Left ventricle myocardium superior (tissue), 1 donor: ENCODE measurements around the gene GEMIN7. TPM values are rescaled to one million over a fixed set of nuclear protein-coding genes. Genes with fewer than 3 reads are reported as not detected.
A peak's percentile ranks its signal among the peaks of the same experiment; 100 is the strongest.
"Not testable (repeated sequence)": the region's sequence is repeated elsewhere in the genome, so short reads cannot be mapped to it uniquely, and the experiment has no call there.

Experiments
- ATAC-seq: fragments of 200-7000 bp; cut with Tn5 transposase; one replicate; pipeline ENCODE4 v1.9.1; 2020; ENCODE audit warnings: mild to moderate bottlenecking, moderate library complexity
- DNase-seq: peaks from one replicate; pipeline ENCODE4 v3.0.0-alpha.2; 2020
- intact Hi-C: fragments of 100-400 bp; cut with micrococcal nuclease; formaldehyde crosslinking; loops from one replicate; pipeline ENCODE4 v1.11.0; 2022
- total RNA-seq: library from RNA; stranded (reverse); fragmentation: NEBNext Ultra II Directional; extraction: Animal tissue kit (Norgen Biotek cat#: 25700); gene quantifications from one replicate; pipeline ENCODE4 v1.2.1, GENCODE V29; 2021
- donor health status: DM: no; HTN: yes; CAD: no; lungs with severe emphysema.

GEMIN7 gene
- total RNA-seq, 1 donor from 2014 or later: 14.4 TPM

DNA sequence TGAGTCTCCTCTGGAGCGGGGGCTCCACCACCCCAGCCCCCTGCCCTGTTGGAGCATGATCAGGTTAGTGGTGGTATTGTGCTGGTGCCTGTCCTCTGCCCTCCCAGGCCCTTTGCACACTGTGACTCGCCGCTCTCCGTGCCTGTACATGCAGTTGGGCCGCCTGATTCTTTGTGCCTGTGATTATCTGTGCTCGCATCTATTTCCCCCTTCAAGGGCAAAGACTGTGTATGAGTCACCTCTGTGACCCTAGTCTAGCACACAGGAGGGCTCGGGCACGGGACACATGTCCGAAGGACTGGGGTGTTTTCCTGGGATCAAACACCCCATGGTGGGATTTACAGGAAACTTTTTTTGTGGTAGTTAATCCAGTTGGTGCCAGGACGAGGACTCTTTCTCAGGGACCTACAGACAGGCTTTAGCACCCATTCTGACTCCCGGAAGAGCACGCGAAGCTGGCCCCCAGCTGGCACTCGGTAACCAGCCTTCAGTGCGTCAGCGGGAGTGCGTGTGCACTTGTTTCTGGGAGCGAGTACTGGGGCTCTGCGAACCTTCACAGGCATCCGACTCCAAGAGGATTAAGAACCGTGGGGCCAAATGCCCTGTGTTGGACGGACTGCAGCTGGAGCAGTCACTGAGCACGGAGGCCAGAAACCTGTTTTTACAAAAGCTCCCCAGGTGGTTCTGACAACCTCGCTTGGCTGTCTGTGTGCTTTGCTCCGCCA lies 20.6 kb downstream of the GEMIN7 start:
- intact Hi-C loops: no loop called here
- DNase-seq: no peak
- ATAC-seq: no peak

GRCh38 chr19:45100201-45100600 lies 21.1 kb downstream of the GEMIN7 start:
- intact Hi-C loops: no loop called here
- ATAC-seq: no peak

DNA sequence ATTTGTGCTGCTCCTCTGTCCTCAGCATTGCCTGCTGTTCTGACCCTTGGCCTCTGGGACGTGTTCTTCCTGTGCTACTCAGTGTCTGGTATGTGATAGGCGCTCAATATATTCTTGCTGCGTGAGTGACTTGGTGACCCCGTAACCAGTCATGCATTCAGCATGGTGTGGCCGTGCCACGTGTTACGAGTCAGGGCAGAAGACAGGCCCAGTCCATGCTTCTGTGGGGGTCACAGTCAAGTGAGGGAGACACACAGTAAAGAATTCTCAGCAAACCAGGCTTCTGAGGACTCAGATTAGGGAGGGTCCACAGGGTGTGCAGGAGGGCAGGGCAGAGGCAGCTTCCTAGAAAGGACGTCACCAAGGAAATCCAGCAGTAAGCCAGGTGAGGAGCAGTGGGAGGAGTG lies 21.8 kb downstream of the GEMIN7 start:
- intact Hi-C loops: no loop called here
- DNase-seq (no peak), ATAC-seq (no peak)

More at GRCh38 chr19:45100201-45100600, 21.1 kb downstream of the GEMIN7 start:
- DNase-seq: no peak

DNA sequence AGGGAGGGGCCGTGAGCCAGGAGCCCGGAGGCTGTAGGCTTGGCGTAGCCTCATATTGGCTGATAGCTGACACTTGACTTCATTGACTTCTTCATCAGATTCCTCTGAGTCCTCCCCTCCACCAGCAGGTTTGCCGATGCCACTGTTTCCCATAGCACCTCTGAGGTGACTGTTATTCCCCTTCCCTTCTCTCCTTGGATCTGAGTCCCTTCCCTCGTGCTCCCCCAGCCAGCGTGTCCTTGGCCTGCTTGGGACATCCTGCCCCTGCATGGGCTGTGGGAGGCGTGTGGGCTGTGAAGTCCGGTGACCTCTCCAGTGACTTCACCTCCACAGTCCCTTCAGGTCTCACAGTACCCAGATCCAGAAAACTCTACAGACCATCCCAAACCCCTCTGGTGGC lies 22.7 kb downstream of the GEMIN7 start:
- intact Hi-C loops: no loop called here
- DNase-seq (no peak), ATAC-seq (no peak)

- no peak for DNase-seq
- intact Hi-C loops: no loop called here
- no peak for ATAC-seq
Observed at GRCh38 chr19:45102481-45102880, 23.4 kb downstream of the GEMIN7 start.

DNA sequence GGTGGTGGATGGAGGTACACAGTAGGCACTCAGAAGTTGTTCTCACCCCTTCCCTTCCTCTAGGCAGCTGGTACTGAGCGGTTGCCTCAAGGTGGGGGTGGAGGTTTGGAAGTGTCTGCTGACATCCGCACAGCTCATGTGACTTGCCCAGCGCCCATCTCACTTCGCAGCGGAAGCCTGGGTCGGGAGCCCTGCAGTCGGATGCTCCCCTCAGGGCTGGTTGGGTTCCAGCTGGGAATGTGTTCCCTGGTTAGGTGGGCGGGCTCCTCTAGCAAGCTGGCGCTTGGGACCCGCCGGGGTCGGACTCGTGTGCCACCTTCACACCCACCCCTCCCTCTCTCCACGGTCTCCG lies 24.1 kb downstream of the GEMIN7 start:
- intact Hi-C loops: no loop called here
- ATAC-seq (peak; percentile 47), DNase-seq (peak; percentile 45)

DNA sequence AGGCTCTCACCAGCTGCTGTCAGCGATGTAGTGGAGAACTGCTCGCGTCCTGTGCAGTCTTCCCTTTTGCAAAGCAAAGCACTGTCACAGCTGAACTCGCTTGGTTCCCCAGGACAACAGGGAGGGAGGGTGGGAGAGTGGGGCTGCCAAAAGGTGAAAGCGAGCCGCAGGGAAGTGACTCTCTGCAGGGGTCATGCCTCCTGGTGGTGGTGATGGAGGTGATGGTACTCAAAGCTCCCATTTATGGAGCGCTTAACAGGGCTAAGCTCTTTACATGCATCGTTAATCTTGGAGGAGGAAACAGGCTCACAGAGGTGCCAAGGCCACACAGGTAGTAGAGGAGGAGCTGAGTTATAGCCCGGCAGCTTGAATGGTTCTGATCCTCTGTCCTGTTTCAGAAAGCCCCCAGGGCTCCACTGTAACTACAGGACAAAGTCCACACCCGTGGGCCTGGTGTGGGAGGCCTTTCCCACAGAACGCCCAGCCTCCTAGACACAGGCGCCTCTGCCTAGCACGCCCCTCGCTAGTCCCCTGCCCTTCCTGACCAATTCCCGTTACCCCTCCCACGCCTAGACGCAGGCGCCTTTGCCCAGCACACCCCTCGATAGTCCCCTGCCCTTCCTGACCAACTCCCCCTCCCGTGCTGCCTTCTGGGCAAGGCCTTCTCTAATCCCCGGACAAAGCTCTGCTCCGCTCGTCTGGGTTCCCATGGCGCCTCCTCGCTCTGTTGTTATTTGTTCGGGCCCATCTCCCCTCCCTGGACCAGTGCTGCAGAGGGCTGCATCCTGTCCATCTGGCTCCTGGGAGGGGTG lies 24.7 kb downstream of the GEMIN7 start:
- intact Hi-C loops: no loop called here
- no peak for DNase-seq
- peak; percentile 52 for ATAC-seq

DNA sequence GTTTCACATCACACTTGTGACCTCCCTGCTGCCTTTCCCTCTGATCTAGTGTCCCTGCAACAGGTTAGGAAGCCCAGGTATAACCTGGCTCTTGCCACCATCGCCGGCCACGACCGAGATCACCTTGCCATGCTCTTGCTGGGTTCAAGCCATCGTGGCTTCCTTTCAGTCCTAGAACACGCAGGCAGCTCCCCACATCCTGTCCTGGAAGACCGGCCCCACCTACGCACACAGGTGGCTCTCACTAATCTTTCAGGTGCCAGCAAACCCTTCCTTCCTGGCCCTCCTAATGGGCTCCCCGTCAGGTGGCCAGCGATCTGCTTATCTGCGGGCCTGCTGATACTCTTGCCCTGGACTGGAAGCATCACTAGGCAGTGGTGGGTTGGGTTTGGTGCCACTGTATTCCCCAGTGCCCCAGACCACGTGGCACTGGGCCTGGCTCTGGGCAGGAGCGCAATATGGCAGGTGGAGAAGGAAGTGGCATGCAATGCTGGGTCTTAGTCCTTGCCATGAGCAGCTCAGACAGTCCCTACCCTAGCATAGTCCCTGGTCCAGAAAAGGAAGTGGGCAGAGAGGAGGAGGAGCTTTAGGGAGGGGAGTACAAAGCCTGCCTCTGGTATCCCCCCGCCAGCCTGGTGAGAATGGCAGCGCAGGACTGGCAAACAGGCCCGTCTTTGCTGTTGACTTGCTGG lies 25.7 kb downstream of the GEMIN7 start:
- intact Hi-C loops: no loop called here
- ATAC-seq: no peak
- DNase-seq: no peak

DNA sequence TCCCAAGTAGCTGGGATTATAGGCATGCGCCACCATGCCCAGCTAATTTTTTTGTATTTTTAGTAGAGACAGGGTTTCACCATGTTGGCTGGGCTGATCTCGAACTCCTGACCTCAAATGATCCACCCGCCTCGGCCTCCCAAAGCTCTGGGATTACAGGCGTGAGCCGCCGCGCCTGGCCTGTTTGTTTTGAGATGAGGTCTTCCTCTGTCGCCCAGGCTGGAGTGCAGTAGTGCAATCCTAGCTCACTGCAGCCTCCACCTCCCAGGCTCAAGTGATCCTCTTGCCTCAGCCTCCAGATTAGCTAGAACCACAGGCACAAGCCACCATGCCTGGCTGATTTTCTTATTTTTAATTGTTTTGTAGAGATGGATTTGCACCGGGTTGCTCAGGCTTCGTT lies 27.3 kb downstream of the GEMIN7 start:
- ATAC-seq, intact Hi-C loops, DNase-seq: not testable (repeated sequence)

- intact Hi-C loops: no loop called here
- ATAC-seq: no peak
Observed at GRCh38 chr19:45107621-45108150, 28.6 kb downstream of the GEMIN7 start.

DNA sequence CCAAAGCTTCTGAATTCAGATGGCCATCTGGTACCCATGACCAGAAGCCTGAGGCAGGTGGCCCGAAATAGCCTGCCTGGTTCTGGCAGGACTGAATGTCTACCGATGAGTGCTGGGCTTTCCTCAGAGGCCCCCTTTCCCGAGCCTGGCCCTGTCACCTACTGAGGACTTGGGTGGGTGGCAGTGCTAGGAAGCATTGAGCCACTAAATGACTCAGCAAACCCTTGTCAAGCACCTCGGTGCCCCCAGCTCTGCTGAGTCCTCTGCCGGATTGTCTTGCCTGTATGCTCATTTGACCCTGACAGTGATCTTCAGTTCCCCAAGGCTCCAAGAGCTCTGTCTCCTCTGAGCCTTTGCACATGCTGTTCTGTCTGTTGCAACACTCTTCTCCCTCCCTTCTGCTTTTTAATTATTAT lies 31.8 kb downstream of the GEMIN7 start:
- intact Hi-C loops: no loop called here
- ATAC-seq: peak; percentile 38
- no peak for DNase-seq

More at GRCh38 chr19:45107621-45108150, 28.6 kb downstream of the GEMIN7 start:
- DNase-seq: no peak

DNA sequence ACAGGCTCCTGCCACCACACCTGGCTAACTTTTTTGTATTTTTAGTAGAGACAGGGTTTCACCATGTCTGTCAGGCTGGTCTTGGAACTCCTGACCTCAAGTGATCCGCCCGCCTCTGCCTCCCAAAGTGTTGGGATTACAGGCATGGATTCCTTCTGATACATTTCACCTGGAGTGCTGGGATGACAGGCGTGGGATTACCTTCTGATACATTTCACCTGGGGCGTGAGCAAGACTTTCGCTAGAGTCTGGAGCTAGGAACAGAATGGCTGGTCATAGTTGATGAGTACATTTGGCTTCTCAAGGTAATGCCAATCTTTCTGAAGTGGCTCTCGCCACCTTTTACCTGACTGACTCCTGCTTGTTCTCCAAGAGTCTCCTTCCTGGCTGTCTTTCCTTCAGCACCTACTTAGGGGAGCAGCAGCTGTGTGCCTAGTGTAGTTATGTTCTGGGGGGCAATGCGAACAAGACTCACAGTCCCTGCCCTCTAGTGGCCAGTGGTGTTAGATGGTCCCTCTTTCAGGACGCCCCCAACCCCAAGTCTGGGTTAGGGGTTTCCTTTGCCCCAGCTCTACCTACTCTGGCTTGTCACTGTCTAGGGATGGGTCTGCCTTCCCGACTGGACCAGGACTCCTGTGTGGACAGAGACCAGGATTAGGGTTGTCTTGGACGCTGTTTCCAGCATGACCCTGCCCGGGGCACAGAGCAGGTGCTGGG lies 33.2 kb downstream of the GEMIN7 start:
- ATAC-seq (no peak), DNase-seq (no peak)
- intact Hi-C loops: no loop called here

DNA sequence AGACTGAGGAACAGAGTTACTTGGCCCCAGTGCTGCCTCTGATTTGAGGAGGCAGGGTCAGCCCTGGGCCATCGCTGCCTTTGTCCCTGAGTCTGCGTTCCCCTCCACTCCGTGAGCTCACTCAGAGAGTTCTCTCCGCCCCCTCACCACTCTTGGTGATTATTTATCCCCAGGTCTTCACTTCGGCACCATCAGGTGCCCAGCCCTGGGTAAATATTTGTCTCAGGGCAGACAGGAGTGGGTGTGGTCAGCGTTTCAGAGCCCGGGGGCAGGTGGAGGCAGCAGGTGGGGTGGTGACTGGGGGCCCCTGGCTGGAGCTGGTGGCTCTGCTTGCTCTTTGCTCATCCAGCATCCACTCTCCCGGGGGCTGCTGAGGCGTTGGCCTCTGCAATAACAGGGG lies 34.6 kb downstream of the GEMIN7 start:
- ATAC-seq (no peak), DNase-seq (no peak)
- intact Hi-C loops: no loop called here

DNA sequence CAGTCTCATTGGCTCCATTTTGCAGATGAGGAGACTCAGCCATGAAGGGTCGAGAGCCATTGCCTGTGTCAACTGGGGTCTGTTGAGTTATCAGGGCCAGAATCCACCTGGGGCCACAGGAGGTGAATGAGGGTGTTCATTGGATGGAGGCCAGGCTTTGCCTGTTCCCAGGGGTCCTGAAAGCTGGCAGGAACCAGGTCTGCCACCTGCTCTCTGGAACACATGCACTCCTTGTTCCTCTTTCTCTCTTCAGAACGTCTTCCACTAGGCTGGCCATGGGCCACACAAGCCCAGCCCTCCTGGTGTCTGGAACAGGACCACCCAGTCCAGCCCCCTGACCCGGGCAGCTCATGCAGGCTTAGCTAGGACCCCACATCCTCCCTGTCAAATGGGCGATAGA lies 35.1 kb downstream of the GEMIN7 start:
- ATAC-seq (no peak), DNase-seq (no peak)
- intact Hi-C loops: no loop called here

GRCh38 chr19:45115809-45116615 lies 37.0 kb downstream of the GEMIN7 start:
- intact Hi-C loops: no loop called here
- DNase-seq (no peak), ATAC-seq (no peak)

DNA sequence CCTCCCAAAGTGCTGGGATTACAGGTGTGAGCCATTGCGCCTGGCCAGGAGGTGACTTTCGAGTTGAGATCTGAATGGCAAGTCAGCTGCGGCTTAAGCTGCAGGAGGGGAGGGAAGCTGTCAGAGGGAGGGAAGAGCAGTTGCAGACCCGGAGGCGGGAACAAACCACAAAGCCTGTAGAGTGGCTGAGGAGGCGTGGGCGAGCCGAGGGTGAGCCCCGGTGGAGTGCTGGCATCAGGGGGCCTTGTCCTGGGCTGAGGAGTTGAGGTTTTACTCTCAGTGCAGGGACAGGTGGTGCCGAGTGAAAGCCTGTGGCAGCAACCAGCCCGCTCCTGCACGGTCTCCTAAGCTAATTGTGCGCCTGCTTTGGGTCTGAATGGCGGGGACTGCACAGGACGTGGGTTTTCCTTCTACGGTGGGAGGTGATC lies 38.1 kb downstream of the GEMIN7 start:
- intact Hi-C loops: no loop called here
- DNase-seq (no peak), ATAC-seq (no peak)

DNA sequence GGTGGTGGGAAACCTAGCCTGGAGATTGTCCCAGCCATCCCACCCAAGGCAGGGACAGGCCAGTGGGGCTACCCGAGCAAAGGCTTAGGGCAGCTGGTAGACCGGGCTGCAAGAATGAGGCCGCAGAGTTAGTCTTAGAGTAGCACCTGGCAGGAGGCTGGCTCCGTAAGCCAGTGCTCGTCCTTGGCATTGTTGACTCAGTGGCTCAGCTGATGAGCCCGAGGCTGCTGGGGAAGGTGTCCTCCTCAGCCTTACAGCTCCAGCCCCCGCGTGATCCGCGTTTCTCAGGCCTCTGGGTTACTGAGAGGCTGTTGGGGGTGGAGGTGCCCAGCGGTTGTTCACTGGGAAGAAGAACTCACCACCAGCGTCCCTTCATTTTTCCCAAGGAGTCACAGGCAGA lies 38.6 kb downstream of the GEMIN7 start:
- ATAC-seq (no peak), DNase-seq (no peak)

DNA sequence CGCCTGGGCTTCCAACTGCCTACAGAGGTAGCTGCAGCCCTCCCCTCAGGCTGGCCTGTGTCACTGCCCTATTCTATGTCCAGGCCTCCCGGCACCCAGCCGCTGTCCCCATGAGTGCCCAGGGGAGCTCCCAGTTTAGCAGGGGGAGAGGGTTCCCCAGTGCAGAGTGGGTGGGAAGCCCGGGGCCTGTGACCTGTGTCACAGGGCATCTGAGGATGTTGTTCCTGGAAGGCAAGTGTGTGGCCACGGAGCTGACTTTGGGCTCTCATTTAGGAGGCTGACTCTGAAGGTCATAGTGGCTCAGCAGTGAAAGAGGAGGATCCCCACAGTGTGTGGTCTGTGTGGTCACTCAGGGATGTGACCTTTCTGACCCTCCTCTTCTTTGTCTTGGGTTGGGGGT lies 39.0 kb downstream of the GEMIN7 start:
- DNase-seq: no peak
- ATAC-seq: peak; percentile 10
- intact Hi-C loops: no loop called here

More for the DNA sequence above, 38.6 kb downstream of the GEMIN7 start:
- intact Hi-C loops: no loop called here
